ENCODE results near the gene SORCS1. TPM values are rescaled to one million over a fixed set of nuclear protein-coding genes. Genes with fewer than 3 reads are reported as not detected.
A peak's percentile ranks its signal among the peaks of the same experiment; 100 is the strongest.

The SORCS1 gene
- total RNA-seq, 1 experiment from 2014 or later = 0.64 TPM

DNA sequence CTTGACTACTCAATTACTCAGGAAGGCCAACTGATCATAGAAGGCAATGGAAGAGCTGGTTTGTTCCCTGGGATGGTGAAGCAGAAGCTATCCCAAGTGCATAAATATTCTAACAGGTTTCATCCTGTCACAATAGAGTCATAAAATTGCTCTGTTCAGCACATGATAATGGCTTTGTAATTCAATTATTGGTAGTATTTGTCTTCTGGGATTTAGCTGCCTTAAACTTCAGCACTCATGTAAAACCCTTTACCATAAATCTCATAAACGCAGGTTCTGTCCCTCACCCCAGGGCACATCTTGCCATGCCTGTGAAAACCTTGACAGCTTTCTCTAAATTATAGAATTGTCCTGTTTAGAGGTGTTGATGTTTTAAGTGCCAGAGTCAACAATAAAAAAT, 417.6 kb downstream of the SORCS1 start:
- no peak for DNase-seq (ENCODE audit: low spot score)

- no peak for DNase-seq (ENCODE audit: low spot score)
Measured at GRCh38 chr10:106741006-106741530, 423.4 kb downstream of the SORCS1 start.

- no peak for DNase-seq (ENCODE audit: low spot score)
Measured at GRCh38 chr10:106740071-106740470, 424.4 kb downstream of the SORCS1 start.

DNA sequence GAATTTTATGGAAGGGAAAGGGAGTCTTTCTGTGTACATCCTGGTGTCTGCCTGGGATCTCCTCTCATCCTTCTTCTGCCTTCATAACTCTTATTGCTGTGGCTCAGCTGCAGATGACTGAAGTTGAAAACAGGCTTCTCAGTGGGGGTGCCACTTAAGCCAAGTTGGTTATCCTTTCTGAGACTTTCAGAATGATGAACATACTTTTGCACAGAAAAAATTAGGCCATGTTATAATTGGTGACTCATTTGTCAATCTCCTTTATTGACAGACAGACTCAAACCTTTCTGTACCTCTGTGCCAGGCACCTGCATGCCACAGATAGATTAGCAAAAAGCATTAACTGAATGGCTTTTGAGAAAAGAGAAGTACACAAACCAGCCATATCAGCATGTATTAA, 430.3 kb downstream of the SORCS1 start:
- no peak for DNase-seq (ENCODE audit: low spot score)

DNA sequence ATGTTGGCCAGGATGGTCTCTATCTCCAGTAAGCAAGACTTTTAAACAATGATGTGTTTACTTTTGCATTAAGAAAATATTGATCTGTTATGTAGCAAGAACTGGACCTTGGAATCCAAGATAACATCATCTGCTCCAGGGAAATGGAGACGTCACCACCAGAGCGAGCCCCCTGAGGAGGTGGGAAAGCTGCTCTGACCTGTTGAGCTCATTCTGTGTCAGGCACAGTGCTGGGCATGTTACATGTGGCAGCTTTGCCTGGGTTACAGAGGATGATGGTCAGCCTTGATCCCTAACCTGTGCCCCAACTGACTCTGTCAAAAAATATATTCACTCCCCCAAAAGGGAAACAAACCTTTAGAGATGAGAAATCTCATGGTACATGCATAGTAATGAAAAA, 436.3 kb downstream of the SORCS1 start:
- no peak for DNase-seq (ENCODE audit: low spot score)

- DNase-seq (ENCODE audit: low spot score) = no peak
Measured at GRCh38 chr10:106727170-106727569, 437.3 kb downstream of the SORCS1 start.

DNA sequence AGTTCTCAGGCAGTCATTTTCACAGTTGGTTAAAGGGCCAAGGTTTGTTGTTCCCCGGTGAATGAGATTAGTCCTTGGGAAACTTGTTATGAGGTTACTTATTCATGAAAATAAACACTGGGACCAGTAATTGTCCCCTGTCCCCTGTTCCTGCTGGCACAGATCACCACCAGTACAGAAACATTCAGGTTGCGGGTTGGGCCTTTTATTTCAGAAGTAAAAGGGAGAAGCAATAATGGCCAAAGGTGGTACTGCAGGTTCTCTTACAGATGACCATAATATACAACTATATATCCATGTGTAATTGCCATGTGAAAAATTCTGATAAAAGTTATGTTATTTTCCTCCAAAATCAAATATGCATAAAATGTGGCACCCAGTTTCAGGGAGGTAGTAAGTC, 442.0 kb downstream of the SORCS1 start:
- no peak for DNase-seq (ENCODE audit: low spot score)

DNA sequence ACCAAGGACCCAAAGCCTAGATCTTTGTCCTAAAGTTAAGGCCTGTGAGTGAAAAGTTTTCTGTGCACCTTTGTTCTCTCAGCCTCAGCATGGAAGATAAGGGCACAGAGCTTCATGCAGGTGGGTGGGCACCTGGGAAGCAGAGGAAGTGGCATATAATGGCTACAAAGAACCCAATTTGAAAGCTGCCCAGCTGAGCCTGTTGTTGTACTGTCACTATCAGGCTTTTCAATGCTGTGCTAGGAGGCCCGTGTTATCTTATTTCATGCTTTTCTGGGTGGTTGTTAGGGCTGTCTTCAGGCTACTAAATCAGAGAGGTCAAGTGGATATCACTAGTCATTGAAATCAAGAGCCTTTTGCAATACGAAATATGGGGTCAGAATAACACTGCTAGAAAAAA, 443.8 kb downstream of the SORCS1 start:
- no peak for DNase-seq (ENCODE audit: low spot score)

- no peak for DNase-seq (ENCODE audit: low spot score)
Measured at GRCh38 chr10:106716381-106716780, 448.1 kb downstream of the SORCS1 start.

DNA sequence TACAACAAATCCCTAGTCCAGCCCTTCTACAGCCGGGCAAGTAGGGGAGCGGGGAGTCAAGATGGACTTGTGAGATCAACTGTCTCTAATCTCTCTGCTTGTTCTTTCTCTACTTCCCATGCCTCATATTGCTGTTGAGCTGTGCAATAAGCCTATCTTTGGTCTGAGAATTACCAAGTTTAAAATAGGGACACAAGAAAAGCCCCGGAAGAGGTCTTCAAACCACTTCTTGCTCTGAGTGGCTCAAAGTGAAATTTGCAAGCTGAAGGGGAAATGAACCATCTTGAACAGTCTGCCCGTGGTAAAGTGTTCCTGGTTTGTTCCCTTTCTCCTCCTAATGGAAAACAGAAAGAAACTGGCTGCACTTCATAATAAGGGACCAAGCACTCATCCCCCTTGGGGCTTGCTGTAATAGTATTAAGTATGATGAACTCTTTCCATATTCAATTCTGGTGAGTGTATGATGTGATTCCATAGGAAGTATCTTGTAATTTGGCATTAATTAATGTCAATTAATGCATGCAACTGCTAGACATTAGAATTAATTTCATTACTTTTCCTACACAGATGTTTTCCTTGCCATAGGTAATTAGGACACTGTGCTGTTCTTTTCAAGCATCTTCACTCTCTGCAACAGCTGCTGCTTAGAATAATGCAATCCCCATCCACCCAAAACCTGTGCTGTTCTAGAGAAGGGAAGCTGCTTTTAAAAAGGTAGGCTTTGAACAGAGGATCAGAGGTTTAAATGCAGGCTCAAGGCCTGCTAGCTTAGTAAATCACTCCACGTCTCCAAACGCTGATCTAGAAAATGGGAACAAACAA, 449.6 kb downstream of the SORCS1 start:
- DNase-seq (ENCODE audit: low spot score) = no peak

DNA sequence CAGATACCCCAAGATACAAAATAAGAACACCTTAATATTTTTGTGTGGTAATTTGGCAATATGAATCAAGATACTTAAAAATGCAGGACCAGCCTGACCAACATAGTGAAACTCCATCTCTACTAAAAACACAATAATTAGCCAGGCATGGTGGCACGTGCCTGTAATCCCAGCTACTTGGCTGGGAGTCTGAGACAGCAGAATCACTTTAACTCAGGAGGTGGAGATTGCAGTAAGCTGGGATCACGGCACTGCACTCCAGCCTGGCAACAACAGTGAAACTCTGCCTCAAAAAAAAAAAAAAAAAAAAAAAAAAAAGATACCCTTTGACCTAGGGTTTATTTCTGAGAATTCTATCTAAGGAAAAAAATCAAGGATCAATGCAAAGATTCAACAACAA, 450.7 kb downstream of the SORCS1 start:
- DNase-seq (ENCODE audit: low spot score) = no peak

GRCh38 chr10:106712988-106713387, 451.5 kb downstream of the SORCS1 start:
- DNase-seq (ENCODE audit: low spot score) = no peak

DNA sequence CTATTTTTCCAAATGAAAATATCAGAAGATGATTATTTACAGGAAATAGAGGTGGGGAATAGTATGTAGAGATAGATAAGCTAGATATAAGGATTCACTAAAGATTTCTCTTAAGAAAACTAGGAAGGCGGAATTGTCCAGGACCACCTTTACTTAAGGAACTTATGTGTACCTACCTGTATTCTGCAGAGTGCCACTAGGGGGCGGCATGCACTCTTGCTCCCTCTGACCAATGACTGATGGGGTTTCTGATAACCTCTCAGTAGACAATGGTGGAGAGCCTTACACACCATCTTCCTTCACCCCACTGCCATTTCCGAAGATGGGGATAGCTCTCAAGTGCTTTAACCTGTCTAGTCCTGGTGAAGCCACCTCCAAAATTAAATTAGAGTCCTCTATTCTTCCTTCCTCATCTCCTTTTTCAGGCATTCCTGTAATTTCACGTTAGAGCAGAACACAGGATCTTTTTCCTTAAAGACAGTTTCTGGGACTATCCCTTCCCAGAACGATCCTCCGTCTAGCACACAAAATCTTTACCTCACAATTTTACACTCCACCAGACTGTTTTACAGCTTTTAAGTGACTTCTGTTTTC, 453.1 kb downstream of the SORCS1 start:
- DNase-seq (ENCODE audit: low spot score) = peak; percentile 48

GRCh38 chr10:106708506-106708905, 456.0 kb downstream of the SORCS1 start:
- DNase-seq (ENCODE audit: low spot score) = no peak

- DNase-seq (ENCODE audit: low spot score) = no peak
Measured at GRCh38 chr10:106707657-106708056, 456.8 kb downstream of the SORCS1 start.

DNA sequence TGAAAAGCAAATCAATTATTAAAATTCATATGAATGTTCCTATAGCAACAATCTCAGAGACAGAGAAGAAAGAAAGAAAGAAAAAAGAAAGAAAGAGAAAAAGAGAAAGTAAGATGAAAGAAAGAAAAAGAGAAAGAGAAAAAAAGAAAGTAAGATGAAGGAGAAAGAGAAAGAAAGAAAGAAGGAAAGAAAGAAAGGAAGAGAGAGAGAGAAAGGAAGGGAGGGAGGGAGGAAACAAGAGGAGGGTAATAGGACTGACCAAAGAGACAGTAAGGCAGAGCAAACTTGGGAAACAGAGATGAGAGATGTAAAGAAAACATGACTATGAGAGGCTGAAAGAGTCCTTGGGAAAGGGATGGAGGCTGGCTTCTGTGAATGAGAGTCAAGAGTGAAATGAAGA, 458.4 kb downstream of the SORCS1 start:
- DNase-seq (ENCODE audit: low spot score) = no peak

- peak; percentile 50 for DNase-seq (ENCODE audit: low spot score)
Measured at GRCh38 chr10:106705681-106706100, 458.8 kb downstream of the SORCS1 start.

DNA sequence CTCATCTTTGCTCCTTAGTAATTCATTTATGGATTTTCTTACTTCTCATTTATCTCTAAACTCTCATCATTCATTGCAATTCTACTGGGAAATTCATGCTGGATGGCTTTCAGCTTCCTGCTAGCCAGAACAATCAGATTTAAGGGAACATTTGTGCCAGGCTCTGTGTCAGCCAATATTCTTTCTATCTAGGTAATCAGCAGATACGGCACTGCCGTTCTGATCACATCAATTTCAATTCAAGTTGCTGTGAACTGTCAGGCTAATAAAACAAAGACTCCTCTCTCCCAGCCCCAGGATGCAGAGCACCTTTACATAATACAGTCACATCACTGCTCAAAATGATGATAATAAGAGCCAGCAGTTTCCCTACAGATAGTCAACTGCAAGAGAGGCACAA, 468.3 kb downstream of the SORCS1 start:
- no peak for DNase-seq (ENCODE audit: low spot score)

DNA sequence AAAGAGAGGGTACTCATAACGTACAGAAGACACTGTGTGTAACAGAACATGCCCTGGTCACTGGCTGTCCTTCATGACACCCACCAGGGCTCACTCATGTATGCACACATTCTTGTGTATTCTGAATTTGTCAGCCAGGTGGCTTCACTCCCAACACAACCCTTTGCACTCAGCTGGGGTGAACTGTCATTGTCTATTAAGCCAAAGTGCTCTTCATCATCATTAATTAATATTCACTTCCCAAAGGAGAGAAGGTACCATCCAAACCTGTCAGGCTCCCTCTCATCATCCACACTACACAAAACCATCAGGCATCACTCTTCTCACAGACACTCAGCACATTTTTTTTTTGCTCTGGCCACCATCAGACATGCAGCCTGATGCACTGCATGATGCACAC, 469.8 kb downstream of the SORCS1 start:
- DNase-seq (ENCODE audit: low spot score) = no peak

DNA sequence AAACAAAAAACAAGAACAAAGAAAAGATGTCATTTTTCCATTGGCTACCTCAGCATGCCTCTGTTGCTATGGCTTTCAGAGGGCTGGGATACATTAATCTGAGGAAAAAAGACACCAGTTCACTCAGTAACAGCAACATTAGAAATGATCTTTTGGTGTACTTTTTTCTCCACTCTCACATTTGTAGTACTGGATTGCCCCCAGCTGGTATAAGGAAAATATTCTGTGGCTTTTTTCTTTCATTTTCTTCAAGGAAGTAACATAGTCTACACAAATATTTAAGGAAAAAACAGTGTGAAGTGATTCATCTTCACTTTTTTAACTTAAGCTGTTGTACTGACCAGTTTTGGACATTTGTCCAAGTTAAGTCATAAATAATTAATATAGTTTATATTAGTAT, 482.3 kb downstream of the SORCS1 start:
- DNase-seq (ENCODE audit: low spot score) = no peak

DNA sequence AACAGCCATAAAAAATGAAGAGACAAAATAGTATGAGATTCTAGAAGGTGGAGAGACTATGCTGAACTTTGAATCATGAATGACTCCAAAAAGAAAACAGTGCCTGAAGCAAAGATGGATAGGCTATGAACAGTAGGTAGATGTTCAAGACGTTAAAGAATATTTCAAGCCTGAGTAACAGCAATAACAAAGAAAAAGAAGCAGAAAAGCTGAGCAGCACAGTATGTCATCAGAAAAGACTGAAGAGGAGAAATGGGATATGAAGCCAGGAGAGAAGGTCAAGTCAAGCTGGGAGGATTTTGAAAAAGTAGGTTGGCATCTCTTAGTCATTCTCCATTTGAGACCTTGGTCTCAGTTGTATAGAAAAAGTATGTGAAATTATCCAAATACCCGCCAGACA, 484.4 kb downstream of the SORCS1 start:
- no peak for DNase-seq (ENCODE audit: low spot score)

GRCh38 chr10:106679314-106679713, 485.2 kb downstream of the SORCS1 start:
- no peak for DNase-seq (ENCODE audit: low spot score)

- DNase-seq (ENCODE audit: low spot score) = peak; percentile 41
Measured at GRCh38 chr10:106672517-106673175, 491.9 kb downstream of the SORCS1 start.

All from A172 (cell line).